Measurements from ENCODE around the gene CABLES2. TPM values are rescaled to one million over a fixed set of nuclear protein-coding genes. Genes with fewer than 3 reads are reported as not detected.

CABLES2 gene
- total RNA-seq, 2 donors from 2014 or later = 1.6 to 2.6 TPM

DNA sequence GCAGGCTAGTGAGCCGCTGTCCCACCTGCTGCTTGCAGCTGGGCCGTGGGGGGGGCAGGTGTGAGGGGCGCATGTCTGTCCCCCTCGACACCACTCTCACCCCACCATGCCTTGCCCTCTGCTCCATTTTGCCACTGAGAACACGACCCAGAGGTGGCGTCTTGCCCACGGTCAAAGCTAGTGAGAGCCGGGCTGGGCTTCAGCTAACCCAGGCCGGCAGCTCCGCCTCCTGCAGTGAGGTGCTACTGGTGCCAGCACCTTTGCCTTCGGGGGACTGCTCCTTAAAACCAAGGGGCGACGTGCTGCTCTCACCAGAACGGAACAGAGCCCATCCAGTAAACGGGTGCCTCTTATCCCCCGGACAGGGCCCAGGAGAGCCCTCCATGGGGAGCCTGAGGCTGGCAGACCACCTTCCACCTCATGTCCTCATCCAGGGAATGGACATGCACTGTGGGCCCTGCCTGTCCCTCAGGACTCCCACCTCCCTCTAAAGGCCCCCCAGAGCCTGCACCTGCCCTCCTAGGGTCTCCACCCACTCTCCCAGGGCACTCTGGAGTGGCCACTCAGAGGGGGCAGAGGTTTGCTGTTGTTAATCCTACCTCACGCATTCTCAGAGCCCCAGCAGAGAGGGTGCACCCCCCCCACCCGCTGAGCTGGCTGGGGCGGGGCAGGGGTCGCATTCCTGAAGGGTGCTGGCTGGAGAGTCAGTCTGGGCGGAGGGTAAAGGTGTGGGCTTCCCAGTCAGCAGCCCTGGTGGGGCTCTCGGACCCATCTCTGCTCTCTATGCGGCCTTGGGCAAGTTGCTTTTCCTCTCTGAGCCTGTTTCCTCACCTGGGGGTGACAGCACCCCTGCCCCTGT is 17.4 kb upstream of the CABLES2 start:
- intact Hi-C loops (cut with DNase I) = no loop called here
- no peaks in the 10 kb centered on the region for H3K27me3 ChIP-seq
- H3K36me3 ChIP-seq (replicated peaks in 1 of 2; ENCODE audit: insufficient read depth in 1 of 2, low read depth in 2 of 2) = no peaks in the 10 kb centered on the region
- ATAC-seq = no peak
- TF ChIP-seq, protein P1, sequence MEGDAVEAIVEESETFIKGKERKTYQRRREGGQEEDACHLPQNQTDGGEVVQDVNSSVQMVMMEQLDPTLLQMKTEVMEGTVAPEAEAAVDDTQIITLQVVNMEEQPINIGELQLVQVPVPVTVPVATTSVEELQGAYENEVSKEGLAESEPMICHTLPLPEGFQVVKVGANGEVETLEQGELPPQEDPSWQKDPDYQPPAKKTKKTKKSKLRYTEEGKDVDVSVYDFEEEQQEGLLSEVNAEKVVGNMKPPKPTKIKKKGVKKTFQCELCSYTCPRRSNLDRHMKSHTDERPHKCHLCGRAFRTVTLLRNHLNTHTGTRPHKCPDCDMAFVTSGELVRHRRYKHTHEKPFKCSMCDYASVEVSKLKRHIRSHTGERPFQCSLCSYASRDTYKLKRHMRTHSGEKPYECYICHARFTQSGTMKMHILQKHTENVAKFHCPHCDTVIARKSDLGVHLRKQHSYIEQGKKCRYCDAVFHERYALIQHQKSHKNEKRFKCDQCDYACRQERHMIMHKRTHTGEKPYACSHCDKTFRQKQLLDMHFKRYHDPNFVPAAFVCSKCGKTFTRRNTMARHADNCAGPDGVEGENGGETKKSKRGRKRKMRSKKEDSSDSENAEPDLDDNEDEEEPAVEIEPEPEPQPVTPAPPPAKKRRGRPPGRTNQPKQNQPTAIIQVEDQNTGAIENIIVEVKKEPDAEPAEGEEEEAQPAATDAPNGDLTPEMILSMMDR (IDR thresholded peaks at IDR 0.05) = no peak
- TF ChIP-seq POLR2A (IDR thresholded peaks at IDR 0.05) = no peak
- no peaks in the 10 kb centered on the region for H3K9me3 ChIP-seq
- H3K27ac ChIP-seq = no peak overlapping the region
- WGBS, 2 donors = 67 to 80% methylated on average over 16 to 21 of the region's 23 CpGs
- H3K4me1 ChIP-seq = peaks cover 26% of the 10 kb centered on the region
- DNase-seq = no peak
- no peak overlapping the region for H3K4me3 ChIP-seq

DNA sequence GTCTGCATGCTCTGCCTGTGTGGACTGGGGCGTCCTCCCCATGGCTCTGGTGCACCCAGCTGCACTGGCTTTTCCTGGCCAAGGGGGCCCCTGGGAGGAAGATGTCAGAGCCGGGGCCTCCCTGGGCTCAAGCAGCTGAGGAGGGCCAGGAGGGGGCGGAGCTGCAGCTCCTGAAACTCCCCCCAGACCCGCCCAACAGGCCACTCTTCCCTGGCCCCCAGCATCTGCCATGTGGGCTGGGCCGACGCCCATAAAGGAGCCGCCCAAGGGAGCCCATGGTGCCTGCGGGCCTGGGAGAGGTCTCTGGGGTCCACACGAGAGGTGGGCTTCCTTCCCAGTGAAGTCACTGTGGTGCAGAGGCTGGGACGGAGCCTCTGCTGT is 16.2 kb upstream of the CABLES2 start:
- DNase-seq (no peak), ATAC-seq (no peak)
- peaks cover 22% of the 10 kb centered on the region for H3K4me1 ChIP-seq
- no peaks in the 10 kb centered on the region for H3K27me3 ChIP-seq
- no peak overlapping the region for H3K4me3 ChIP-seq
- no peaks in the 10 kb centered on the region for H3K36me3 ChIP-seq (replicated peaks in 1 of 2; ENCODE audit: insufficient read depth in 1 of 2, low read depth in 2 of 2)
- intact Hi-C loops (cut with DNase I) = no loop called here
- no peaks in the 10 kb centered on the region for H3K9me3 ChIP-seq
- H3K27ac ChIP-seq = no peak overlapping the region
- TF ChIP-seq, protein P1 (IDR thresholded peaks at IDR 0.05) = no peak
- no peak for TF ChIP-seq POLR2A (IDR thresholded peaks at IDR 0.05)
- 71% methylated on average over 6 of the region's 10 CpGs; no CpG with 5 or more reads in 1 of the 2 donors for WGBS, 2 donors

DNA sequence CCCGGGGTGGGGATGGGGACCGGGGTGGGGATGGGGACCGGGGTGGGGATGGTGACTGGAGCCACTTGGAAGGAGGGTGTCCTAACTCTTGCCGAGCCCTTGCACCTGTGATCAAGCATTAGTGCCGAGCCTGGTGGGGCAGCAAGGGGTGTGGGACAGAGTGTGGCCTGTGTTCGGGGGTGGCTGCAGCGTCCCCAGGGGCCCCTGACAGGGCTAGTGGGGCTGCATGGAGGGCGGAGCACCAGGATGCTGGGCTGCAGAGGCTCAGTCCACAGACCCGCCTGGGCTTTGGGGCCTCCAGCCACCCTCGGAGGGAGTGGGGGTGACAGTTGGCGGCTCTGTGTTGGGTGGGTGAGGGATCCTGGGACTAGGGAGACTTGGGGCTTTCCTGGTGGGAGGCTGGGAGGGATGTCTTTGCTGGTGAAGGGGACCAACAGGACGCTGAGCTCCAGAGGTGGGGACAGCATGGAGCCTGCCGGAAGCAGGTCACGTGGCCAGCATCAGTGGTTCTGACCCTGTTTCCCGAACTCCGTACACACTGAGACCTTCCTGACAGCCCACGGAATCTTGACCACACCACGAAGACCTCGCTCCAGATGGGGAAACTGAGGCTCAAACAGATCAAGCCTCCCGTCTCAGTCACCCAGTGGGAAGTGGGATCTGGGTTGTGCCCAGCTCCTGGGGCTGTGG is 15.7 kb upstream of the CABLES2 start:
- no peak overlapping the region for H3K4me3 ChIP-seq
- TF ChIP-seq POLR2A (IDR thresholded peaks at IDR 0.05) = no peak
- TF ChIP-seq, protein P1 (IDR thresholded peaks at IDR 0.05) = no peak
- H3K9me3 ChIP-seq = no peaks in the 10 kb centered on the region
- H3K27me3 ChIP-seq = no peaks in the 10 kb centered on the region
- intact Hi-C loops (cut with DNase I) = no loop called here
- no peak overlapping the region for H3K27ac ChIP-seq
- no peak for DNase-seq
- H3K36me3 ChIP-seq (replicated peaks in 1 of 2; ENCODE audit: insufficient read depth in 1 of 2, low read depth in 2 of 2) = no peaks in the 10 kb centered on the region
- peaks cover 17% of the 10 kb centered on the region for H3K4me1 ChIP-seq
- WGBS, 2 donors = 73 to 90% methylated on average over 7 to 20 of the region's 20 CpGs
- ATAC-seq = no peak

DNA sequence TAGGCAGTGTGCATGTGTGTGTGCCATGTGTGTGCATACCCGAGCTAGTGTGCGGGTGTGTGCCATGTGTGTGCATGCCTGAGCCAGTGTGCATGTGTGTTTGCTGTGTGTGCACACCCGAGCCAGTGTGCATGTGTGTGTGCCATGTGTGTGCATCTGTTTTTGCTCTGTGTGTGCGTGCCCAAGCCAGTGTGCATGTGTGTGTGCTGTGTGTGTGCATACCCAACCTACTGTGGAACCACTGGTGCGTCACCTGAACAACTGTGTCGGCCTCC is 14.6 kb upstream of the CABLES2 start:
- H3K27ac ChIP-seq = no peak overlapping the region
- DNase-seq (no peak), ATAC-seq (no peak)
- H3K27me3 ChIP-seq = no peaks in the 10 kb centered on the region
- no peaks in the 10 kb centered on the region for H3K9me3 ChIP-seq
- no peak for TF ChIP-seq POLR2A (IDR thresholded peaks at IDR 0.05)
- TF ChIP-seq, protein P1 (IDR thresholded peaks at IDR 0.05) = no peak
- peaks cover 6% of the 10 kb centered on the region for H3K4me1 ChIP-seq
- intact Hi-C loops (cut with DNase I) = no loop called here
- WGBS, 2 donors = 94 to 98% methylated on average over 5 to 6 of the region's 6 CpGs
- no peak overlapping the region for H3K4me3 ChIP-seq
- no peaks in the 10 kb centered on the region for H3K36me3 ChIP-seq (replicated peaks in 1 of 2; ENCODE audit: insufficient read depth in 1 of 2, low read depth in 2 of 2)
